DOHH2 (cell line): Measurements from ENCODE around the gene COX17.

ENCODE experiments used
- H3F3A ChIP-seq: fragments of 200-600 bp; sonication (generic), shearing (Covaris generic); 2 replicates; pipeline ENCODE4 v1.6.0; 2016; ENCODE audit warnings: antibody characterized with exemption, mild to moderate bottlenecking; ENCODE audit not compliant: control insufficient read depth, insufficient read depth
- H3K27ac ChIP-seq: fragments of 200-600 bp; sonication (generic); 2 replicates; pipeline ENCODE4 v1.5.1; 2014; ENCODE audit warnings: low read depth, mild to moderate bottlenecking, low read length, moderate library complexity
- H3K27me3 ChIP-seq: fragments of 200-600 bp; sonication (generic); 2 replicates; pipeline ENCODE4 v1.6.1; 2014; ENCODE audit warnings: mild to moderate bottlenecking, low read length, mixed read lengths; ENCODE audit not compliant: control insufficient read depth
- H3K36me3 ChIP-seq: fragments of 200-600 bp; sonication (generic); 2 replicates; pipeline ENCODE4 v1.6.1; 2014; ENCODE audit warnings: mild to moderate bottlenecking, low read length, moderate library complexity, mixed read lengths; ENCODE audit not compliant: control insufficient read depth
- H3K4me1 ChIP-seq: fragments of 200-600 bp; sonication (generic); 2 replicates; pipeline ENCODE4 v1.6.1; 2014; ENCODE audit warnings: mild to moderate bottlenecking, low read length, mixed read lengths; ENCODE audit not compliant: control insufficient read depth
- H3K4me2 ChIP-seq: fragments of 200-600 bp; sonication (generic); 2 replicates; pipeline ENCODE4 v1.6.0; 2014; ENCODE audit warnings: mild to moderate bottlenecking, low read length, moderate library complexity
- H3K4me3 ChIP-seq: fragments of 200-600 bp; sonication (generic); 2 replicates; pipeline ENCODE4 v1.5.1; 2014; ENCODE audit warnings: mild to moderate bottlenecking, low read length, mixed read lengths
- H3K79me2 ChIP-seq: fragments of 200-600 bp; sonication (generic); 2 replicates; pipeline ENCODE4 v1.6.1; 2014; ENCODE audit warnings: mild to moderate bottlenecking, low read length, mixed read lengths; ENCODE audit not compliant: control insufficient read depth
- H3K9me2 ChIP-seq: fragments of 200-600 bp; sonication (generic); replicated peaks from 2 replicates; pipeline ENCODE4 v1.6.1; 2014; ENCODE audit warnings: mild to moderate bottlenecking, low read length, mixed read lengths; ENCODE audit not compliant: control insufficient read depth
- H3K9me3 ChIP-seq: fragments of 200-600 bp; sonication (generic); 2 replicates; pipeline ENCODE4 v1.6.1; 2014; ENCODE audit warnings: antibody characterized with exemption, low read length, mixed read lengths; ENCODE audit not compliant: control insufficient read depth, insufficient read depth
- H4K20me1 ChIP-seq: fragments of 200-600 bp; sonication (generic); 2 replicates; pipeline ENCODE4 v1.6.0; 2014; ENCODE audit warnings: low read depth, mild to moderate bottlenecking, antibody characterized with exemption, low read length, moderate library complexity; ENCODE audit not compliant: control insufficient read depth, insufficient read depth
- EZH2phosphoT487 ChIP-seq: fragments of 200-600 bp; sonication (generic); IDR thresholded peaks from 2 replicates; pipeline ENCODE4 v1.6.1; 2017; ENCODE audit warnings: borderline replicate concordance, mild to moderate bottlenecking, antibody characterized with exemption, low read length, moderate library complexity, mixed read lengths
- TF ChIP-seq, protein P1 (sequence below): fragments of 200-600 bp; sonication (generic); IDR thresholded peaks from one replicate; pipeline ENCODE4 v1.5.1; 2014; ENCODE audit warnings: antibody characterized with exemption, mild to moderate bottlenecking, low read depth, low read length; ENCODE audit not compliant: poor library complexity, severe bottlenecking

COX17 gene

DNA sequence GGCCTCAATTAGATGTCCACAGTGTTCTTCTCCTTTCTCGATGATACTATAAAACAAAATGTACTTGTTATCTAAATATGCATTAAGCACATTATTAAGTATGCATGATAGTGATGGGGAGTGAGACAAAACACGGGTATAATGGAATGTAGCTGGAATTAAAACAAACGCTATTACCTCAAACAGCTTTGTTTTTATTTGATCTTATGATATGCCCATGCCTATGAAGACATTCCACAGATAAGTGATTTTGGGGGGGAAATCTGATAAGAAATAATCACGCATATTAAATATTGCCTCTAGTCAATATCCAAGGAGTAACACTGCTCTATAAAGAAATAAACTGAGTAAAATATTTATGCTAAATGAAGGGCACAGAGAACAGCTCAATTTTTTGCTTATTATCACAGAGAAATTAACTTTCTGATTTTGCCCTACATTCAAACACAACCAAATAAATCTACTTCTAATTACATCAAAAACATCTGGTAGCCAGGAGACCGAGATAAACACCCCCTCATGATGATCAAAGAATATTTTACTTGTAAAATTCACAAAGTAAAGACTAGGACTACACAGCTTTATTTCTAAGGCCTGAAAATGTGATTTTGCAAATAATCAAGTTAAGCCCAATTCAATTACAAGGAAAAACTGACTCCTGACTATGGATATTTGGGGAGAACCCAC lies 1.9 kb downstream of the COX17 start:
- peaks cover 22% of the 10 kb centered on the region for H3K79me2 ChIP-seq
- peaks cover 16% of the 10 kb centered on the region for H3K4me1 ChIP-seq
- TF ChIP-seq EZH2phosphoT487, result no peak
- TF ChIP-seq, protein P1, sequence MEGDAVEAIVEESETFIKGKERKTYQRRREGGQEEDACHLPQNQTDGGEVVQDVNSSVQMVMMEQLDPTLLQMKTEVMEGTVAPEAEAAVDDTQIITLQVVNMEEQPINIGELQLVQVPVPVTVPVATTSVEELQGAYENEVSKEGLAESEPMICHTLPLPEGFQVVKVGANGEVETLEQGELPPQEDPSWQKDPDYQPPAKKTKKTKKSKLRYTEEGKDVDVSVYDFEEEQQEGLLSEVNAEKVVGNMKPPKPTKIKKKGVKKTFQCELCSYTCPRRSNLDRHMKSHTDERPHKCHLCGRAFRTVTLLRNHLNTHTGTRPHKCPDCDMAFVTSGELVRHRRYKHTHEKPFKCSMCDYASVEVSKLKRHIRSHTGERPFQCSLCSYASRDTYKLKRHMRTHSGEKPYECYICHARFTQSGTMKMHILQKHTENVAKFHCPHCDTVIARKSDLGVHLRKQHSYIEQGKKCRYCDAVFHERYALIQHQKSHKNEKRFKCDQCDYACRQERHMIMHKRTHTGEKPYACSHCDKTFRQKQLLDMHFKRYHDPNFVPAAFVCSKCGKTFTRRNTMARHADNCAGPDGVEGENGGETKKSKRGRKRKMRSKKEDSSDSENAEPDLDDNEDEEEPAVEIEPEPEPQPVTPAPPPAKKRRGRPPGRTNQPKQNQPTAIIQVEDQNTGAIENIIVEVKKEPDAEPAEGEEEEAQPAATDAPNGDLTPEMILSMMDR, result no peak
- peak overlapping the region; percentile 66 for H3K4me2 ChIP-seq
- peaks cover 6% of the 10 kb centered on the region for H3F3A ChIP-seq
- peak overlapping the region; percentile 95 for H3K4me3 ChIP-seq
- H4K20me1 ChIP-seq, result no peaks in the 10 kb centered on the region
- no peaks in the 10 kb centered on the region for H3K9me3 ChIP-seq
- no peaks in the 10 kb centered on the region for H3K27me3 ChIP-seq
- H3K36me3 ChIP-seq, result peaks cover 54% of the 10 kb centered on the region
- no peak overlapping the region for H3K27ac ChIP-seq
- H3K9me2 ChIP-seq, result no peaks in the 10 kb centered on the region

DNA sequence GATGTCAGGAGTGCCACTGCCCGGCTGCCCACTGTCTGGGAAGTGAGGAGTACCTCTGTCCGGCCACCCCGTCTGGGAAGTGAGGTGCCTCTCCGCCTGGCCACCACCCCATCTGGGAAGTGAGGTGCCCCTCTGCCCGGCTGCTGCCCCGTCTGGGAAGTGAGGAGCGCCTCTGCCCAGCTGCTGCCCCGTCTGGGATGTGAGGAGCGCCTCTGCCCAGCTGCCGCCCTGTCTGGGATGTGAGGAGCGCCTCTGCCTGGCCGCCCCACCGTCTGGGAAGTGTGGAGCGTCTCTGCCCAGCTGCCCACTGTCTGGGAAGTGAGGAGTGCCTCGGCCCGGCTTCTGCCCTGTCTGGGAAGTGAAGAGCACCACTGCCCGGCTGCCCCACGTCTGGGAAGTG lies 3.3 kb downstream of the COX17 start:
- Histone ChIP-seq H3K79me2 (peaks cover 22% of the 10 kb centered on the region), H3K4me2 (no peak overlapping the region), H3F3A (peaks cover 3% of the 10 kb centered on the region; the same call in 1 of the 2 replicates), H3K4me1 (peaks cover 16% of the 10 kb centered on the region), H3K36me3 (peaks cover 68% of the 10 kb centered on the region), H3K27me3 (no peaks in the 10 kb centered on the region), H3K4me3 (no peak overlapping the region), H4K20me1 (no peaks in the 10 kb centered on the region), H3K27ac (no peak overlapping the region), H3K9me3 (no peaks in the 10 kb centered on the region), H3K9me2 (no peaks in the 10 kb centered on the region)
- TF ChIP-seq, protein P1, result no peak
- no peak for TF ChIP-seq EZH2phosphoT487

DNA sequence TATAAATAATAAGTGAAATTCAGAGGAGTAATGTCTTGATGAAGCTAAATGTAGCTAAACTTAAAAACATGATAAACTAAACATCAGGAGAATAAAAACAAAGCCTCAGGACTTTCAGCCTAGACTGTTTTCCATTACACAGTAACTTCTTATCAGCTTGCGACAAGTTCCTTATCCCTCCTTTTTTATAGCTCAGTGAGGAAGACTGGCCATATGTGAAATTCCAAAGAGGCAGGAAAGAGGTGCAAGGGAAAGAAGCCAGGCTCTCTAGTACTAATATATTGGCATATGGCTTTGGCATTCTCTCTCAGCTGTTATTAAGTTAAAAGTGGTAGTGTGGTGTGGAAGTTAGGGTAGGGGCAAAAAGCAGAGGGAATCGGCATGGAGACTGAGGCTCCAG lies 4.4 kb downstream of the COX17 start:
- Histone ChIP-seq H4K20me1 (no peaks in the 10 kb centered on the region), H3K4me3 (no peak overlapping the region), H3K27ac (no peak overlapping the region), H3K79me2 (peaks cover 22% of the 10 kb centered on the region), H3K4me2 (no peak overlapping the region), H3K27me3 (no peaks in the 10 kb centered on the region), H3K4me1 (peaks cover 14% of the 10 kb centered on the region), H3K9me2 (no peaks in the 10 kb centered on the region), H3F3A (no peaks in the 10 kb centered on the region), H3K36me3 (peaks cover 75% of the 10 kb centered on the region), H3K9me3 (no peaks in the 10 kb centered on the region)
- TF ChIP-seq EZH2phosphoT487, result no peak
- TF ChIP-seq, protein P1, result no peak
